HEK293T (cell line): ENCODE results near the gene SEC23A.
"Not testable (repeated sequence)": the region's sequence is repeated elsewhere in the genome, so short reads cannot be mapped to it uniquely, and the experiment has no call there.

Source experiments
- CTCF ChIA-PET: fragments of 350-600 bp; formaldehyde crosslinking; extraction: SDS; loops from one replicate; lab custom pipeline; 2021; ENCODE audit warnings: antibody characterized with exemption, inconsistent platforms; lab: Yijun Ruan, JAX
- POLR2A ChIA-PET: fragments of 350-600 bp; formaldehyde crosslinking; extraction: SDS; loops from one replicate; lab custom pipeline; 2020; ENCODE audit warnings: antibody characterized with exemption, inconsistent platforms; lab: Yijun Ruan, JAX
- DNase-seq: peaks from one replicate; pipeline ENCODE4 v3.0.0; 2012; ENCODE audit warnings: mixed read lengths; ENCODE audit errors: extremely low spot score
- ARNT ChIP-seq: fragments of 450-650 bp; IDR thresholded peaks from 2 replicates; pipeline ENCODE4 v1.6.1; 2017; ENCODE audit warnings: mild to moderate bottlenecking
- BHLHE40 ChIP-seq: fragments of 450-650 bp; IDR thresholded peaks from 2 replicates; pipeline ENCODE4 v1.6.1; 2016; ENCODE audit warnings: mild to moderate bottlenecking, moderate library complexity, borderline replicate concordance
- CTBP1 ChIP-seq: fragments of 450-650 bp; IDR thresholded peaks from 2 replicates; pipeline ENCODE4 v1.6.1; 2016; ENCODE audit warnings: borderline replicate concordance
- ELF4 ChIP-seq: fragments of 450-650 bp; IDR thresholded peaks from 2 replicates; pipeline ENCODE4 v1.6.1; 2017; ENCODE audit warnings: antibody characterized with exemption
- FOXA1 ChIP-seq: fragments of 450-650 bp; IDR thresholded peaks from 2 replicates; pipeline ENCODE4 v1.6.1; 2016; ENCODE audit warnings: mild to moderate bottlenecking
- FOXK2 ChIP-seq: fragments of 450-650 bp; IDR thresholded peaks from 2 replicates; pipeline ENCODE4 v1.6.1; 2016; ENCODE audit warnings: mild to moderate bottlenecking
- FOXM1 ChIP-seq: fragments of 450-650 bp; IDR thresholded peaks from 2 replicates; pipeline ENCODE4 v1.6.1; 2017; ENCODE audit warnings: mild to moderate bottlenecking, borderline replicate concordance
- HDGF ChIP-seq: fragments of 450-650 bp; IDR thresholded peaks from 2 replicates; pipeline ENCODE4 v1.6.1; 2017; ENCODE audit warnings: antibody characterized with exemption, borderline replicate concordance
- L3MBTL2 ChIP-seq: fragments of 450-650 bp; conservative IDR thresholded peaks from 2 replicates; pipeline ENCODE4 v1.6.1; 2016; ENCODE audit warnings: mild to moderate bottlenecking
- LEF1 ChIP-seq: fragments of 450-650 bp; IDR thresholded peaks from 2 replicates; pipeline ENCODE4 v1.6.1; 2017; ENCODE audit warnings: mild to moderate bottlenecking, borderline replicate concordance
- NFRKB ChIP-seq: fragments of 450-650 bp; IDR thresholded peaks from 2 replicates; pipeline ENCODE4 v1.6.1; 2016; ENCODE audit warnings: mild to moderate bottlenecking, moderate library complexity
- PKNOX1 ChIP-seq: fragments of 450-650 bp; IDR thresholded peaks from 2 replicates; pipeline ENCODE4 v1.6.1; 2016
- SP1 ChIP-seq: fragments of 450-650 bp; IDR thresholded peaks from 2 replicates; pipeline ENCODE4 v1.6.1; 2017
- SUZ12 ChIP-seq: fragments of 450-650 bp; IDR thresholded peaks from 2 replicates; pipeline ENCODE4 v1.6.1; 2016; ENCODE audit warnings: mild to moderate bottlenecking
- TARDBP ChIP-seq: fragments of 450-650 bp; IDR thresholded peaks from 2 replicates; pipeline ENCODE4 v1.6.1; 2016
- ZNF384 ChIP-seq: fragments of 450-650 bp; IDR thresholded peaks from 2 replicates; pipeline ENCODE4 v1.6.1; 2016

The SEC23A gene

GRCh38 chr14:39023939-39024871 is 78.8 kb downstream of the SEC23A start:
- ChIA-PET CTCF (interaction anchor here (0.7 to 2.1 kb wide), 3 partner anchors 8 to 10 kb away, joined by 3 to 19 read pairs (median 11); no protein-coding TSS in a partner anchor), POLR2A (interaction anchor here (0.6 to 1.2 kb wide), 2 partner anchors 79 to 334 kb away, joined by 3 read pairs; no protein-coding TSS in a partner anchor)
- DNase-seq, result no peak
- TF ChIP-seq TARDBP (no peak), ARNT (no peak), ELF4 (no peak), L3MBTL2 (no peak), FOXA1 (no peak), NFRKB (no peak), HDGF (no peak), LEF1 (no peak), BHLHE40 (no peak)

DNA sequence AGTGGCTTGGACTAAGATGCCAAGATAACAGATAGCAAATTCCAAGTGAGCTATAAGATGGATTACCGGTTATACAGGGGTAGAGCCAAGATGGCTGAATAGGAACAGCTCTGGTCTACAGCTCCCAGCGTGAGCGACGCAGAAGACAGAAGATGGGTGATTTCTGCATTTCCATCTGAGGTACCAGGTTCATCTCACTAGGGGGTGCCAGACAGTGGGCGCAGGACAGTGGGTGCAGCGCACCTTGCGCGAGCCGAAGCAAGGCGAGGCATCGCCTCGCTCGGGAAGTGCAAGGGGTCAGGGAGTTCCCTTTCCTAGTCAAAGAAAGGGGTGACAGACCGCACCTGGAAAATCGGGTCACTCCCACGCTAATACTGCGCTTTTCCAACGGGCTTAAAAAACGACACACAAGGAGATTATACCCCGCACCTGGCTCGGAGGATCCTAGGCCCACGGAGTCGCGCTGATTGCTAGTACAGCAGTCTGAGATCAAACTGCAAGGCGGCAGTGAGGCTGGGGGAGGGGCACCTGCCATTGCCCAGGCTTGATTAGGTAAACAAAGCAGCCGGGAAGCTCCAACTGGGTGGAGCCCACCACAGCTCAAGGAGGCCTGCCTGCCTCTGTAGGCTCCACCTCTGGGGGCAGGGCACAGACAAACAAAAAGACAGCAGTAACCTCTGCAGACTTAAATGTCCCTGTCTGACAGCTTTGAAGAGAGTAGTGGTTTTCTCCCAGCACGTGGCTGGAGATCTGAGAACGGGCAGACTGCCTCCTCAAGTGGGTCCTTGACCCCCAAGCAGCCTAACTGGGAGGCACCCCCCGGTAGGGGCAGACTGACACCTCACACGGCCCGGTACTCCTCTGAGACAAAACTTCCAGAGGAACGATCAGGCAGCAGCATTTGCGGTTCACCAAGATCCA is 85.7 kb downstream of the SEC23A start:
- CTCF ChIA-PET, result interaction anchor here (1.0 to 2.0 kb wide), 2 partner anchors 76 to 146 kb away, joined by 3 to 5 read pairs; no protein-coding TSS in a partner anchor
- POLR2A ChIA-PET, DNase-seq: not testable (repeated sequence)

- TF ChIP-seq NFRKB (no peak), CTBP1 (no peak), HDGF (no peak)
- DNase-seq, result no peak
- ChIA-PET CTCF (interaction anchor here (0.6 to 2.0 kb wide), 4 partner anchors 9 to 146 kb away, joined by 3 to 11 read pairs (median 4); no protein-coding TSS in a partner anchor), POLR2A (no interaction called here)
Observed at GRCh38 chr14:39016733-39017095, 86.3 kb downstream of the SEC23A start.

DNA sequence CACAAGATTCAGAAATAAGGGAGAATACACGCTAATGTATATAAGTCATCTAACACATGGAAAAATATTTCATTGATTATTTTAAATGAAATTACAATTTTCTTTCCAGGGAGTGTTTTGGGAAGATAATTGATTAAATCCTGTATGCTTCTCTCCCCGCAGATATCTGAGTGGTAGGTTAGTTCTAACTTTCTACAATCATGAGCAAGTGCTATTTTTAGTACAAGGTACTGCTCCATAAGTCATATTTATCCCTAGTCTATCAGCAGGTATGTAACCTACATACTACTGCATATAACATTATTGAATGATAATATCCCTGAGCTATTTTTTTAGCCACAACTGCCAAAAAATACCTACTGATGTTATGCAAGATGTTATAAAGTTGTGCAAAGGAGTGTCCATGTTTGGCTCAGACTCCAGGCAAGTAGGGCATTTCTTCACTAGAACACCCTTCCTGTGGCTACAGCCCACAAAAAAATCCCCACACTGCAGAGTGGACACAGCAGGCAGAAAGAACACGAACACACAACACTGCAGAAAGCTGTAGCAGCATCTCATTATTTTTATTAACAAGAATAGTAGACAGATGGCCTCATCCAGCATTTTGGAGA is 87.0 kb downstream of the SEC23A start:
- POLR2A ChIA-PET, result no interaction called here
- TF ChIP-seq NFRKB, result no peak
- no peak for TF ChIP-seq LEF1
- no peak for TF ChIP-seq BHLHE40
- no peak for TF ChIP-seq SP1
- TF ChIP-seq ARNT, result no peak
- no peak for TF ChIP-seq L3MBTL2
- TF ChIP-seq HDGF, result no peak
- no peak for TF ChIP-seq ZNF384
- no peak for TF ChIP-seq PKNOX1
- TF ChIP-seq FOXK2, result no peak
- no peak for TF ChIP-seq CTBP1
- no peak for TF ChIP-seq SUZ12
- no peak for TF ChIP-seq ELF4
- TF ChIP-seq TARDBP, result no peak
- TF ChIP-seq FOXA1, result no peak
- no peak for TF ChIP-seq FOXM1

GRCh38 chr14:39015360-39015961 is 87.6 kb downstream of the SEC23A start:
- TF ChIP-seq CTBP1, result no peak
- TF ChIP-seq LEF1, result no peak
- no peak for TF ChIP-seq L3MBTL2
- no peak for TF ChIP-seq TARDBP
- TF ChIP-seq SUZ12, result no peak
- TF ChIP-seq FOXA1, result no peak
- no peak for TF ChIP-seq PKNOX1
- no peak for TF ChIP-seq ARNT
- no peak for TF ChIP-seq HDGF
- no peak for TF ChIP-seq SP1
- no peak for TF ChIP-seq FOXM1
- no peak for TF ChIP-seq BHLHE40
- no peak for TF ChIP-seq NFRKB
- no peak for TF ChIP-seq ELF4
- TF ChIP-seq ZNF384, result no peak
- no peak for TF ChIP-seq FOXK2
- CTCF ChIA-PET, result interaction anchor here (0.6 to 2.0 kb wide), 14 partner anchors 8 to 293 kb away, joined by 3 to 19 read pairs (median 4); no protein-coding TSS in a partner anchor
- POLR2A ChIA-PET, result no interaction called here
- peak; percentile 34 for DNase-seq

More for the DNA sequence above, 87.0 kb downstream of the SEC23A start:
- no peak for DNase-seq
- CTCF ChIA-PET, result interaction anchor here (0.6 to 2.0 kb wide), 15 partner anchors 8 to 294 kb away, joined by 3 to 19 read pairs (median 4); no protein-coding TSS in a partner anchor
